NCI-H1417 (cell line): ENCODE results near the gene ST3GAL5.
"Not testable (repeated sequence)": the region's sequence is repeated elsewhere in the genome, so short reads cannot be mapped to it uniquely, and the experiment has no call there.

Source experiments
- DNase-seq, 3 experiments: peaks; one replicate each; lab custom pipeline; 2025; lab: John Stamatoyannopoulos, UW

ST3GAL5 gene

DNA sequence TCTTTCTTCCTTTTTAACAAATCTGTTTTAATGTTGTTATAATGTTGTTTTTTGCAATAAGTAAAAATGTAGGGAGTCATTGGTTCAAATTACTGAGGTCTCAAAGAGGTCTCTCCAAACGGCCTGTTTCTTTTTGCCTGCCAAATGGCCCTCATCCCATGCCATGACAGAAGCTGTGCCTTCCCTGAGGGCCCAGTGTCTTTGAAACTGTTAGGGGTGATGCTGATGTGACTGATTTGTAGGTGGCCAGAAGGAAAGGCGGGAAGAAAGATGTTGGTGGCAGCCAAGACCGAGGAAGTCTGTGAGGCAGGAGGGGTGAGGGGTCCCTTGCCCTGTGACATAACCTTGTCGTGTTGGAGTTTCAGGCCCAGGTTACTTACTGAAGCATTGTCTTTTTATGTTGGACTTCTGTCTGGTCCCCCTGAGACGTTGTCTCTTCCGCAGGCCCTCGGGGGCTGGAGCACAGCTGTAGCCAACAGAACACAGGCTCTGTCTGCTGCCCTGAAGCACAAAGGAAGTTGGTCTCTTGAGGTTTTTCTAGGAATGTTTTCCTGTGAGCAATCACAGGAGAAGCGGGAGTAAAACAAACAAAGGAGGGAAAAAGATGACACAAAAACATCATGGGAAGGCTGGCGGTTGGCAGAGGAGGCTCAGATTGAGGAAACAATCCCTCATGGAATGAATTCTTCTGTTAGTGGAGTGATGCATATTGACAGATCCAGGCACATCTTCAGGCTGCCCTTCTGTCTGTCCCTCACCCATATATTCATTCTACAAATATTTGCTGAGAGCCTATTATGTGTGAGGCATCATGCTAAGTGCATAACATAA lies 4.9 kb upstream of the ST3GAL5 start:
- DNase-seq, result no peak

GRCh38 chr2:85892216-85892944 lies 3.6 kb upstream of the ST3GAL5 start:
- no peak for DNase-seq

GRCh38 chr2:85890522-85891176 lies 1.9 kb upstream of the ST3GAL5 start:
- DNase-seq, result no peak

GRCh38 chr2:85889627-85890281 lies 964 bp upstream of the ST3GAL5 start:
- peak in 2 of 3 experiments; percentile 7 to 19 for DNase-seq

- DNase-seq, result peak; percentile 55 to 66 (median 56)
Measured at GRCh38 chr2:85888020-85888683, 638 bp downstream of the ST3GAL5 start.

DNA sequence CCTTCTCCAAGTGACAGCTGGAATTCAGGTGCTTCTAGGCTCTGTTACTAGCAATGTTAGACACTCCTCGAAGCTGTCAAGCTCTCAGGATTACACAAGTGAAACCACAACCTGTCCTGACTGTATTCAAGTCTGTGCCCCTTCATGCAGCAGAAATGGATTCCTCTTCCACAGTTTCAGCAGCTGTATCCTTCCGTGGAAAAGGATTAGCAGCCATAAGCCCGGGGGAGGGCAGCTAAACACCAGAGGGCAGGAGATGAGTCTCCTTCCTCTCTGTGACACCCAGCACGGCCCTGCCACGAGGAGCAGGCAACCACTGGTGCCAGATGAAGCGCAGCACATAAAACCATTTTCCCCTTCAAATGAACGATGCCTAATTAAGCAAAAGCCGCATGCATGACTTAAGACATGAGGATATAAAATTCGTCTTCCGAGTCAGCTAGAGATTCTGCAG lies 1.2 kb downstream of the ST3GAL5 start:
- peak; percentile 51 to 66 (median 55) for DNase-seq

- DNase-seq, result no peak
Measured at GRCh38 chr2:85886590-85886989, 2.2 kb downstream of the ST3GAL5 start.

- no peak for DNase-seq
Measured at GRCh38 chr2:85886141-85886540, 2.6 kb downstream of the ST3GAL5 start.

DNA sequence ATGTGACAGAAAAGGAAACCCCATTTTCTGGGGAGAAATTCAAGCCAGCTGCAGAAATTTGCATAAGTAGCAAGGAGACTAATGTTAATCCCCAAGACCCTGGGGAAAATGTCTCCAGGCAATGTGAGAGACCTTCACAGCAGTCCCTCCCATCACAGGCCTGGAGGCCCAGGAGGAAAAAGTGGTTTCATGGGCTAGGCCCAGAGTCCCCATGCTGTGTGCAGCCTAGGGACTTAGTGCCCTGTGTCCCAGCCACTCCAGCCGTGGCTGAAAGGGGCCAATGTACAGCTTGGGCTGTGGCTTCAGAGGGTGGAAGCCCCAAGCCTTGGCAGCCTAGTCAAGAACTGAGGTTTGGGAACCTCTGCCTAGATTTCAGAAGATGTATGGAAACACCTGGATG lies 7.0 kb downstream of the ST3GAL5 start:
- not testable (repeated sequence) for DNase-seq

DNA sequence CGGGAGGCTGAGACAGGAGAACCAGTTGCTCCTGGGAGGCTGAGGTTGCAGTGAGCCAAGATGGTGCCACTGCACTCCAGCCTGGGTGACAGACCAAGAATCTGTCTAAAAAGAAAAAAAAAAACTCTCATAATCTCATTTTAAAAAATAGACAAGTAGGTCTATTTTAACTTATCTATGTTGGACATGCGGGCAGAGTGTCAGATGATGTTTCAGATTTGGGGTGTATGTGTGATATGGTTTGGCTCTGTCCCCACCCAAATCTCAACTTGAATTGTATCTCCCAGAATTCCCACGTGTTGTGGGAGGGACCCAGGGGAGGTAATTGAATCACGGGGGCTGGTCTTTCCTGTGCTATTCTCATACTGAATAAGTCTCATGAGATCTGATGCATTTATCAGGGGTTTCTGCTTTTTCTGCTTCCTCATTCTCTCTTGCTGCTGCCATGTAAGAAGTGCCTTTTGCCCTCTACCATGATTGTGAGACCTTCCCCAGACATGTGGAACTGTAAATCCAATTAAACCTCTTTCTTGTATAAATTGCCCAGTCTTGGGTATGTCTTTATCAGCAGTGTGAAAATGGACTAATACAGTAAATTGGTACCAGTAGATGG lies 8.0 kb downstream of the ST3GAL5 start:
- DNase-seq, result not testable (repeated sequence)

DNA sequence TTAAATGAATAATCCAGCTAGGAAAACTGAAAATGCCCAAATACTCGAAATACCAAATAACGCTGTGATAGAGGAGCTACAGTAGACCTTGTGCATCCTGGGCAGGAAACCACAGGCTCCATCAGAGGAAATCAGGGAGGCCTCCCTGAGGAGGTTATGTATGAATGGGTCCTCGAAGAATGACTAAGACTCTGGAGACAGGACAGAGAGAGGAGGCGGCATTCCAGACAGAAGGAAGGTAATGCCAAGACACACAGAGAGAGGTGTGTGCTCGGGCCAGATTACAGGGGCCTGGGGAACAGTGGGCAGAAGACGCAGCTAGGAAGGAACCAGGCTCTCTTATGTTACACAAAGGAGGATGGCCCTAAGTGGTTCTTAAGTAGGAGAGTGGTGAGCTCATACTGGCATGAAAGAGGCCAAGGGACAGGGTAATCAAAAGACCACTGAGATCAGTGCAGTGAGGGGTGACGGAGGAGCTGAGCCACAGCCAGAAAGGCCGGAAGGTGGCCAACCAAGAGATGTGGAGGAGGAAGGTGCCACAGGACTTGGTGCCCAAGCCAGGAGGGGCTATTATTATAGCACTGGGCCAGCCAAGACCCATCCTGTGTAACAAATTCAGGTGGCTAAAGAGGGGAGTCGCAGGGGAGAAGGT lies 9.9 kb downstream of the ST3GAL5 start:
- DNase-seq, result no peak

- DNase-seq, result no peak
Measured at GRCh38 chr2:85875350-85876050, 13.3 kb downstream of the ST3GAL5 start.

DNA sequence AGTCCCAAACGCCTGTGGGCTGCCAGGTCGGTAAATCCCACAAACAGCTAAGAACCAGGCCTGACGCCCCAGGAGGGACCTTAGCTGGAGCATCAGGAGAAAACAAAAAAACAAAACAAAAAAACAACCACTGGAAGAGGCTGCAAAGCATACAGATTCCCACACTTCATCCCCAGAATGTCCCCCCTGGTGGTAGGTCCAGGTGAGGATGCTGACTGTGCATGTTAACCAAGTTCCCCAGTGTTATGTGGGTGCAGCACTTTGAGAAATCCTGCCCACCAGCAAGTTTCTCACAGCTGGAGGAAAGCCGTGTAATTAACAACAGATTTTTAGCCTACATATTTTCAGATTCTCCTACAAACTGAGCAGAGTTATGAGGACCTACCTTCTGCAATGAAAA lies 15.1 kb downstream of the ST3GAL5 start:
- no peak for DNase-seq

GRCh38 chr2:85872536-85873161 lies 16.1 kb downstream of the ST3GAL5 start:
- no peak for DNase-seq

- no peak for DNase-seq
Measured at GRCh38 chr2:85871494-85872164, 17.2 kb downstream of the ST3GAL5 start.

GRCh38 chr2:85868822-85869221 lies 20.0 kb downstream of the ST3GAL5 start:
- DNase-seq, result peak in 1 of 3 experiments; percentile 8

DNA sequence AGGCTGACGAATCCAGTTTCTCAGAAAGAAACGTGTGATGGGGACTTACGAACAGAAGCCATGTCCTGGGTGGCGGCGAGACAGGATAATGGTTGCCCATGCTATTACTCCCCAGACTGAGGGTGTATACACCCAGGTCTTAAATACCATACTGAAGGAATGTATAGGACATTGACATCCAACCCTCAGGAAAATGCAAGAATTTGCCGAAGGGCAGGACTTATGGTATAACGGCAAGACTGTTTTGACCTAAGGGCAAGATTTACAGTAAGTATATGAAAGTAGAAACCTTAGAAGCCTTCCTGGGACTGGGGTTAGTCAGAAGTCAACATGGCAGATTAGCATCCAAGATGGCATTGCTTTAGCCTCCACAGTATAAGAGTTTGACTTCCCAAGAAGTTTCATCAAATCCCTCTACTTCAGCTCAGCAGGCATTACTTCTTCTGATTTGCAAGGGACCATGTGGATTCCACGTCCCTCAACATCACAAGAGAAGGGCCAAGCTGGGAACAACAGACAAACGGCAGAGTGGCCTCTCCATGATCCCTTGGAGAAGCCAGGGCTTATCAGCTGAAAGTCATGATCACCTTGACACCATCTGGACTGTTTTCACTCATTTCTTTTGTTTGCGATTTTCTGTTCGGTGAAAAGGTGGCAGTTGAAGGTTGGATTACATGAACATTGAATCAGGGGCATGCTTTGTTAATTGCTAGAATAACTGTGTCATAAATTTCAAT lies 21.1 kb downstream of the ST3GAL5 start:
- DNase-seq, result no peak

DNA sequence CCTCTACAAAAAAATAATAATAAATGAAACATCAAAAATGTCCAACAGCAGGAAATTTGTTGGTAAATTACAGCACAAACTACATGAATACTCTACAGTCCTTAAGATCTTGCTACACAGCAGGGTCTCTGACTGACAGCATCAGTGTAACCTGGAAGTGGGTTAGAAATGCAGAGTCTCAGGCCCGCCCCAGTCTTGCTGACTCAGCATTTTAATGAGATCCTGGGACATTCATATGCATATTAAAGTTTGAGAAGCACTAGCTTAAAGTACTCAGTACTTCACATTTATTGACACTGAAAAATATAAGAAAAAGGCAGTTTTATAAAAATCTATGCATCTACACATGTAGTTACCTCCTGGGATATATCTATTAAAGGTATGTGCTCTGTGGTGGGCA lies 21.7 kb downstream of the ST3GAL5 start:
- DNase-seq, result no peak
